Measurements from ENCODE around the gene LIN7C.

GRCh38 chr11:27470166-27470565 is 36.4 kb downstream of the LIN7C start:
- TF ChIP-seq CTCF (IDR thresholded peaks at IDR 0.05; ENCODE audit: poor library complexity, severe bottlenecking), result no peak
- TF ChIP-seq POLR2AphosphoS5 (IDR thresholded peaks at IDR 0.05), result no peak
- TF ChIP-seq EZH2 (IDR thresholded peaks at IDR 0.05; ENCODE audit: borderline replicate concordance, insufficient read depth, low read length, poor library complexity, severe bottlenecking), result no peak
